Embryonic facial prominence (tissue), 1 donor: ENCODE results near the gene AHNAK2.

Experiments used
- DNase-seq: peaks from one replicate; pipeline ENCODE4 v3.0.0-alpha.2; 2016; ENCODE audit errors: extremely low spot score

The AHNAK2 gene

GRCh38 chr14:104973385-104974145 is 4.6 kb downstream of the AHNAK2 start:
- no peak for DNase-seq

GRCh38 chr14:104973135-104973384 is 5.1 kb downstream of the AHNAK2 start:
- no peak for DNase-seq

- DNase-seq = no peak
Observed at GRCh38 chr14:104972301-104973134, 5.7 kb downstream of the AHNAK2 start.

- DNase-seq = no peak
Observed at GRCh38 chr14:104971447-104972240, 6.5 kb downstream of the AHNAK2 start.

- DNase-seq = no peak
Observed at GRCh38 chr14:104970231-104971068, 7.7 kb downstream of the AHNAK2 start.

- no peak for DNase-seq
Observed at GRCh38 chr14:104969741-104970230, 8.4 kb downstream of the AHNAK2 start.

GRCh38 chr14:104968541-104969401 is 9.4 kb downstream of the AHNAK2 start:
- DNase-seq = no peak

- no peak for DNase-seq
Observed at GRCh38 chr14:104968153-104968527, 10.0 kb downstream of the AHNAK2 start.

GRCh38 chr14:104967386-104968152 is 10.6 kb downstream of the AHNAK2 start:
- no peak for DNase-seq

- no peak for DNase-seq
Observed at GRCh38 chr14:104966981-104967385, 11.2 kb downstream of the AHNAK2 start.

GRCh38 chr14:104966261-104966865 is 11.8 kb downstream of the AHNAK2 start:
- no peak for DNase-seq

GRCh38 chr14:104965561-104966231 is 12.5 kb downstream of the AHNAK2 start:
- no peak for DNase-seq

- DNase-seq = no peak
Observed at GRCh38 chr14:104964546-104964945, 13.6 kb downstream of the AHNAK2 start.

GRCh38 chr14:104957146-104958113 is 20.7 kb downstream of the AHNAK2 start:
- no peak for DNase-seq

- DNase-seq = no peak
Observed at GRCh38 chr14:104956290-104956890, 21.8 kb downstream of the AHNAK2 start.

- DNase-seq = no peak
Observed at GRCh38 chr14:104955396-104955770, 22.8 kb downstream of the AHNAK2 start.

- DNase-seq = no peak
Observed at GRCh38 chr14:104954746-104955395, 23.3 kb downstream of the AHNAK2 start.
